ENCODE results near the gene STX17.

STX17 gene

DNA sequence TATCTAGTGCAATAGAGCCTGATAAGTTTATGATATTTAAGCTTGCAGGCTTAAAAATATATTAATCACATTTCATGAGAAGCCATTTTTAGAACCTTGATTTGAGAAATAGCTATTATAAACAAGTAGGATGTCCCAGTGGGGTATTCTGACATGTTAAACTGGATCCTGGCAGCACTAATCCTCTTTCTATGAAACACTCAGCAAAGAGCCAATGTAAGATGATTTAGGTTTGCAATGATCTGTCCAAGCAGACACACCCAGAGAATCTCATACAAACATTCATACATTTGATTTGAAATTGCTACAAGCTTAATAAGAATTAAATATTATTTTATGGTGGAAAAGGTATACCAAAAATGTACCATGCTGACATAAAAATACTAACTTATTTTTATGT is 105.8 kb downstream of the STX17 start:
- DNase-seq (ENCODE audit: low read depth), result no peak
- H3K4me3 ChIP-seq (ENCODE audit: low read depth, low read length), result no peak overlapping the region
- TF ChIP-seq, protein P1, sequence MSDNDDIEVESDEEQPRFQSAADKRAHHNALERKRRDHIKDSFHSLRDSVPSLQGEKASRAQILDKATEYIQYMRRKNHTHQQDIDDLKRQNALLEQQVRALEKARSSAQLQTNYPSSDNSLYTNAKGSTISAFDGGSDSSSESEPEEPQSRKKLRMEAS (IDR thresholded peaks at IDR 0.05; ENCODE audit: low read depth, low read length), result no peak
- TF ChIP-seq MYC (IDR thresholded peaks at IDR 0.05; ENCODE audit: low read depth, low read length) (no peak), POLR2A (IDR thresholded peaks at IDR 0.05; ENCODE audit: extremely low read depth, insufficient read length) (no peak)
- TF ChIP-seq, protein P2, sequence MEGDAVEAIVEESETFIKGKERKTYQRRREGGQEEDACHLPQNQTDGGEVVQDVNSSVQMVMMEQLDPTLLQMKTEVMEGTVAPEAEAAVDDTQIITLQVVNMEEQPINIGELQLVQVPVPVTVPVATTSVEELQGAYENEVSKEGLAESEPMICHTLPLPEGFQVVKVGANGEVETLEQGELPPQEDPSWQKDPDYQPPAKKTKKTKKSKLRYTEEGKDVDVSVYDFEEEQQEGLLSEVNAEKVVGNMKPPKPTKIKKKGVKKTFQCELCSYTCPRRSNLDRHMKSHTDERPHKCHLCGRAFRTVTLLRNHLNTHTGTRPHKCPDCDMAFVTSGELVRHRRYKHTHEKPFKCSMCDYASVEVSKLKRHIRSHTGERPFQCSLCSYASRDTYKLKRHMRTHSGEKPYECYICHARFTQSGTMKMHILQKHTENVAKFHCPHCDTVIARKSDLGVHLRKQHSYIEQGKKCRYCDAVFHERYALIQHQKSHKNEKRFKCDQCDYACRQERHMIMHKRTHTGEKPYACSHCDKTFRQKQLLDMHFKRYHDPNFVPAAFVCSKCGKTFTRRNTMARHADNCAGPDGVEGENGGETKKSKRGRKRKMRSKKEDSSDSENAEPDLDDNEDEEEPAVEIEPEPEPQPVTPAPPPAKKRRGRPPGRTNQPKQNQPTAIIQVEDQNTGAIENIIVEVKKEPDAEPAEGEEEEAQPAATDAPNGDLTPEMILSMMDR (IDR thresholded peaks at IDR 0.05; ENCODE audit: low read depth, low read length), result no peak

DNA sequence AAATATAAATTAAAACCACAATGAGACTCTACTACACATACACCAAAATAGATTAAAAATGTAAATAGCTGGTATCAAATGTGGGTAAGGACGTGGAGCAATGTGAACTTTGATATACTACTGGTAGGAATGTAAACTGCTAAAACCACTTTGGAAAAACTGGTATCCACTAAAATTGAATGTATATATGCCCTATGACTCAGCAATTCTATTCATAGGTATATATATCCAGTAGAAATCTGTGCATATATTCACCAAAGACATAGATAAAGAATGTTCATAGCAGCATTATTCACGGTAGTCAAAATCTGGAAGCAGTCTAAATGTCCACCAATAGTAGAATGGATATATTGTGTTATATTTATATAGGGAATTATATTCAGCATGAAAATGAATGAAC is 107.1 kb downstream of the STX17 start:
- no peak overlapping the region for H3K4me3 ChIP-seq (ENCODE audit: low read depth, low read length)
- TF ChIP-seq POLR2A (IDR thresholded peaks at IDR 0.05; ENCODE audit: extremely low read depth, insufficient read length) (no peak), MYC (IDR thresholded peaks at IDR 0.05; ENCODE audit: low read depth, low read length) (no peak)
- TF ChIP-seq, protein P1 (IDR thresholded peaks at IDR 0.05; ENCODE audit: low read depth, low read length), result no peak
- TF ChIP-seq, protein P2 (IDR thresholded peaks at IDR 0.05; ENCODE audit: low read depth, low read length), result no peak
- no peak for DNase-seq (ENCODE audit: low read depth)

DNA sequence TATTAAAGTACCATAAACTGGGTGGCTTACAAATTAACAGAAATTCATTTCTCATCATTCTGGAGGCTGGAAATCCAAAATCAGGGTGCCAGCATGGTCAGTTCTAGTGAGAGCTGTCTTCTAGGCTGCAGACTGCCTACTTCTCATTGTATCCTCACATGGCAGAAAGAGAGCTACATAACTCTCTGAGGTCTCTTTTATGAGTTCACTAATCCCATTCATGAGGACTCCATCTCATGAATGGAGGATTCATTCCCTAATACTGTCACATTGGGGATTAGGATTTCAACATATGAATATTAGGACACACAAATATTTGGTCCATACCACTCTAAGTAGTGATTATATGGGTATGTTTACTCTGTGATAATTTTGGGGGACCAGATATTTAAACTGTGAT is 108.4 kb downstream of the STX17 start:
- TF ChIP-seq MYC (IDR thresholded peaks at IDR 0.05; ENCODE audit: low read depth, low read length) (no peak), POLR2A (IDR thresholded peaks at IDR 0.05; ENCODE audit: extremely low read depth, insufficient read length) (no peak)
- TF ChIP-seq, protein P2 (IDR thresholded peaks at IDR 0.05; ENCODE audit: low read depth, low read length), result no peak
- TF ChIP-seq, protein P1 (IDR thresholded peaks at IDR 0.05; ENCODE audit: low read depth, low read length), result no peak
- H3K4me3 ChIP-seq (ENCODE audit: low read depth, low read length), result no peak overlapping the region
- no peak for DNase-seq (ENCODE audit: low read depth)

DNA sequence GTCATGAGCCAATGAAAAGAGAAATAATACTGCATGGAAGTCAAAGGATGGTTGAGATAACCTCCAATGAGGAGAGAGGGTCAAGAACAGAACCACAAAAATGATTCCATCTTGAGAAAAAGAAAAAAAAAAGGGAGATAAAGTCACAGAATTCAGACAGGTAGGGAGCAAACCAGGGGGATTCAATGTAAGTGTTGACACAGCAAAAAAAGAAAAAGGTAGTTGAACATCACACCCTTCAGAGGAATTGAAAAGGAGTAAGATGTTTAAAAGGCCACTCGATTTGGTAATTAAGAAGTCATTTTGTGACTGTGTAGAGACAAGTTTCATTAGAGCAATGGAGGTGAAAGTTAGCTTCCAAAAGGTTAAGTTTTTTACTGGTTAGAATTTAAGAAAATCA is 113.1 kb downstream of the STX17 start:
- H3K4me3 ChIP-seq (ENCODE audit: low read depth, low read length), result no peak overlapping the region
- TF ChIP-seq POLR2A (IDR thresholded peaks at IDR 0.05; ENCODE audit: extremely low read depth, insufficient read length) (no peak), MYC (IDR thresholded peaks at IDR 0.05; ENCODE audit: low read depth, low read length) (no peak)
- TF ChIP-seq, protein P2 (IDR thresholded peaks at IDR 0.05; ENCODE audit: low read depth, low read length), result no peak
- TF ChIP-seq, protein P1 (IDR thresholded peaks at IDR 0.05; ENCODE audit: low read depth, low read length), result no peak
- DNase-seq (ENCODE audit: low read depth), result no peak

All from NB4 (cell line).